Suppressor macrophage (primary cell): Measurements from ENCODE around the gene DDN.

Experiments used
- DNase-seq, 4 experiments: peaks; one replicate each; pipeline ENCODE4 v3.0.0-alpha.2; 2020 to 2022

Gene DDN

DNA sequence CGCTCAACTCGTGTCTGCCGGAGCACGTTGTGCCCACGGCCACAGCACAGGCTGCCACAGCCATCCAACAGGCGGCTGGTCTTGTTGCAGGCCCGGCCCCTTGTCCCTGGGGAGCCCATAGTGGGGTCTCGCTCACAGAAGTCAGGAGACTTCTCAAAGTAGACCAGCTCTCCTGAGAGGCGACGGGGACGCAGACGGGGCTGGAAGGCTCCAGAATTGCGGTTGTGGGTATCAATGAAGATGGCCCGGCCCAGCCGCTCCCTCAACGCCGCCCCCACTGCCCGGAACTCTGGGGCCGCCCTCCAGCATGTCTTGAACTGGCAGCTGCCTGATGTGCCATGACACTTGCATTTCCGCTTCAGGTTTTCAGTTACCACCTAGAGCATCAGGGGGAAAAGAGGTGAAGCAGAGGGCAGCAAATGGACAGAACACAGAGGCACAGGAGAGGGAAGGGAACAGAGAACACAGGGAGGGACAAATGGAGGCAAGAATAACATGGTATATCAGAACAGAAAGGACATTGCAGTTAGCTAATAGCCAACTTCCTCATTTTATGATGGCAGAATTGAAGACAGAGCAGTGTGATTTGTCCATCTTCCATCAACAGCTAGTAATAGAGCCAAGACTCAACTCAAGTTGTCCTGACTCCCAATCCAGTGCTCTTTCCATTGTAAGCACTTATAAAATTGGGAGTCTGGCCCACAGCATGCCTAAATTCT, 32.8 kb downstream of the DDN start:
- peak in 3 of 4 experiments; percentile 7 to 64 (median 61) for DNase-seq

- peak in 2 of 4 experiments; percentile 18 to 20 for DNase-seq
Observed at GRCh38 chr12:48965298-48965838, 33.8 kb downstream of the DDN start.

DNA sequence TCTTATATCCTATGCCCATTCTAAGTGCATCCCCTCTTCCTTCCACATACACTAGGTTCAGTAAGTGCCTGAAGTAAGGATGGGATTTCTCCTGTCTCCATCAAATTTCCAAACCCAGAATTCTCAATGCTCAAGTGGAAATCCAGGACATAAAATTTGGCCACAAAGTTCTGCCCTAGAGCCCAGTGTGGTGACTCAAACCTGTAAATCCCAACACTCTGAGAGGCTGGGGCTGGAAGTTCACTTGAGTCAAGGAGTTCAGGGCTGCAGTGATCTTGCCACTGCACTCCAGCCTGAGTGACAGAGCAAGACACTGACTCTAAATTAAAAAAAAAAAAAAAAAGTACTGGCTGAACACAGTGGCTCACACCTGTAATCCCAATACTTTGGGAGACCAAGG, 37.4 kb downstream of the DDN start:
- DNase-seq, result no peak

GRCh38 chr12:48961331-48961730, 37.8 kb downstream of the DDN start:
- DNase-seq, result no peak

- no peak for DNase-seq
Observed at GRCh38 chr12:48960834-48961233, 38.3 kb downstream of the DDN start.

- peak in 1 of 4 experiments; percentile 18 for DNase-seq
Observed at GRCh38 chr12:48958049-48958388, 41.2 kb downstream of the DDN start.

DNA sequence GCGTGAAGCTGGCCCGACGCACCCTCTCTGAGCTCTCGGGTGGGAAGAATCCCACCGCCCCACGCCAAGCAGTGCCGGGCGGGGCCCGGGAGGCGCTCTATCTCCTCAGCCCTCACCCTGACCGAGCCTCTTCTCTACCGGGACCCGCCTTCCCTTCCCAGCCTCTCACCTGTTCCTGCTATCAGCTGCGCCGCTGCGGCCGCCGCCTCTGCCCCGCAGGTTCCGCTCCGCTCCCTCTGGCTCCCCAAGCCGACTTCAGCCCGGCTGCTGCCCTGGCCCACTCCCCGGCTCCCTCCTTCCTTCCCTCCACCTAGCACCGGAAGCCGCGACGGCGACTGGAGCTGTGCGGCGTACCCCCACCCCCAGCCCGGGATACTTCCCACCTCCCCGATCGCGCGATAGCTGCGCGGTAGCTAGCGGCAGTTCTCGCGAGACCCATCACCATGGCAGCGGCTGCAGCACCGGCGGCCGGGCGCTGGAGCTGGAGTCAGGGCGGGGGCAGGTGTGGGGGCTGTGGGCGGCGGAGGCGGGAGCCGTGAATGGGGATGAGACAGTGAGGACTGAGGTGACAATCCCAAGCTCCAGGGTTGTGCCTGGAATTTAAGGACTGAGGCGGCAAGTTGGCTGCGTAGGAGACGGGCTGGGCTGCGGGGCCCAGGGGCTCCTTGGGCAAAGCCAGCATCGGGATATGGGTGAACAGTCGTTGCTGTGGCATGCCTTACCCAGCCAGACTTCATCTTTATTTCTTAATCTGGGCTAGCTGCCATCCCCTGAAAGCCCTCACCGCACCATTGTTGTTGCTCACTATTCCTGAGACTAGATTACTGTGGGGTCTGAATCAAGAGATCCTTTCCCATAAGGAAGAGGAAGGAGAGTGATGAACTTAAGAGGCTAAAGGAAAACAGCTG, 41.8 kb downstream of the DDN start, which contains the start of gene ARF3:
ARF3 (minus strand) TSS at position 347 of the 908 bp plus-strand sequence. CDS start 16,392 bp downstream, outside the sequence.
- peak; percentile 94 to 98 (median 96) for DNase-seq

DNA sequence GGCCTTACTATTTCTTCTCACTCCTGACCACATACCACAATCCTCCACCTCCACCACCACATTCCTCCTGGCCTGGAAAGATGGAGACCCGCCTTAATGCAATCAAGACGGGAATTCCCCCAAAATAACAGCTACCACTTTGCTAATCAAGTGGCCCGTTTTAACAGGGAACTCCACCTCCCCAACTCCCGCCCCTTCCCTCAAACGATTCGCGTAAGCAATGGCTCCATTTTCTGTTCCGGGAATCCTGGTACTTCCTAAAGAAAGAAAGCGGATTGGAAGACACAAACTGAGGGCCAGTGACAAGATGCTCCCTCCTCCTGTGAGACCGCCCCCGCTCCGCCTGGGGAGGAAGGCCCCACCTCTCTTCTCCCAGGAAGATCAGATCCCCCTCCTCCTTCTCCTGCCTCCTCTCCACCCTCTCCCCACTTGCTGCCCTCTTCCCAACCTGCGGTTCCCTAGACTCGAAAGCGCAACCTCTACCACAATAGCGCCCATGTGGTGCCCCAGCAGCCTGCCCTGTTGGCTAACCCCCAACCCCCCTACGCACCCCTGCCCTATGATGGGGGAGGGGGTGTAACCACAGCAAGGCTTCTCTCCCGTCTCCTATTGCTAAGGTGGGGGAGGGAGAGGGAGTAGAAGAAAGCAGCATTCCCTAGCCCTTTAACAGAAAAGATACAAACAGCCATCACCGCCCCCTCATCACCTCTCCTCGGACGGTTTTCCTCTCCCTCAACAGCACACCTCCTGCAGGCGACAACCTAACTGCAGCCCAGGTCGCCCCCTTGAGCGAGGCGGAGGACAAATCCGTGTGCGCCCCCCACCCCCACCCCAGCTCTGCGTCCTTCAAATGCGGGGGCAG, 42.7 kb downstream of the DDN start:
- DNase-seq, result peak; percentile 92 to 96 (median 94)

DNA sequence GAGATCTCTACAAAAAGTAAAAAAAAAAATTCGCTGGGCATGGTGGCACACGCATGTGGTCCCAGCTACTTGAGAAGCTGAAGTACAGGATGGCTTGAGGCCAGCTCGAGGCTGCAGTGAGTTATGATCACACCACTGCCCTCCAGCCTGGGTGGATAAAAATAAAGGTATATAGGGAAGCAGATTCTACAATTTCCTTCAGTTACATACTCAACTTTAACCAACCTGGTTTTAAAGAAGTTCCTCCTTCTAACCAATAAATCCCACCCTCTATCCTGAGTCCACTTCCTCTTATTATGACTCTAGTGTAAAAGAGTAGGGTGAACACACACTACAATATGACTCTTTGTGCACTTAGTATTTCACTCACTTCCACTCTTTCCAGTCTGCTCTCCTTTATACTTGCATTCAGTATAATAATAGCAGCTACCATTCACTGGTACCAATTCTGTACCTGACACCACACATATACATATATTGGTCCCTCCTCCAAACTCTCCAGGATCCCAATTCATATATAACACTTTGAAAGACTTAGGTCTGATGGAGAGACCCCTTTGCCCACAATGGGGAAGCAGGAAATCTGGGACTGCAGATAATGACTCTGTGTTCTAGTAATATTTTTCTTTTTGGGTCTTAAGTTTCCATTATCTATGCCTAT, 44.2 kb downstream of the DDN start:
- DNase-seq, result peak in 3 of 4 experiments; percentile 52 to 82 (median 70)

DNA sequence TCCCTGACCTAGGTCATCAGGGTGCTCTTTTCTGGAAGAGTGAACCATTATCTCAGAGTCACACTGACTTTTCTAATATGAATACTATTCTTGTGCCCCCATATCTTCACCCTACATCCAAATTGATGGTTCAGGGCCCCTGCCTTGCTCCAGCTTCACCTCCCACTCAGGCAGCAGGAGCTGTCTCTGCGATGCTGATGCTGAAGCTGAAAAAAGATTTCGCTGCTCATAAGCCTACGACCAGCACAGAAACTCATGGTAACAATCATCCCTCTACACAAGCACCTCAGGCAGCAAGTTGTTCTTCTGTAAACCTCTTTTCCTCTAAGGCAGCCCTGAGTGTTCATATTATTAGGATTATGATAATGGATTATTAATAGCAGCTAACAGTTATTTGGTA, 45.1 kb downstream of the DDN start:
- DNase-seq, result no peak

DNA sequence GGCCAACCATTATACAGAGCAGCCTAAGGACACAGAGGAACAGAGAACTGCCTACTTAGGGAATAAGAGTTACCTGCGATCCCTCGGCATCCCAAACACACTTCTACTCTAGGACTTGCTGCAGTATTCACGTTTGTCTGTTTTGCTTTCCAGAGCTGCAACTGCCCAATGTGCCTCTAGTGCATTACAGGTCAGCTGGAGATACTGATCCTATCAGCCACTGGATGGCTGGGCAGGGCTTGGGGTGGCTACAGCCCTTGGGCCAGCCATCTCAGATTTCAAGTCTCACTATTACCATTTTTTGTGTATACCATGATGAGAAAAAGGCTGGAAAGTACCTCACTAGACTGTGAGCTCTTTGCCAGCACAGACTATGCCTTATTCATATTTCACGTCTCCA, 46.5 kb downstream of the DDN start:
- DNase-seq, result no peak

GRCh38 chr12:48947727-48948126, 51.4 kb downstream of the DDN start:
- no peak for DNase-seq

GRCh38 chr12:48946943-48947342, 52.2 kb downstream of the DDN start:
- no peak for DNase-seq

- DNase-seq, result no peak
Observed at GRCh38 chr12:48946205-48946604, 53.0 kb downstream of the DDN start.
